SK-N-SH (cell line): ENCODE data around the gene VAMP8.

ENCODE experiments used
- EP300 ChIP-seq, 2 experiments: IDR thresholded peaks; 2 replicates each; pipeline versions ENCODE4 v1.4.0 to v1.6.1; 2012; ENCODE audit warnings: borderline replicate concordance in 1 of 2, low read depth in 1 of 2, low read length in 1 of 2
- FOXM1 ChIP-seq: IDR thresholded peaks from 2 replicates; pipeline ENCODE4 v1.4.0; 2012; ENCODE audit warnings: low read depth, mild to moderate bottlenecking
- RCOR1 ChIP-seq: fragments of 150-350 bp; IDR thresholded peaks from 2 replicates; pipeline ENCODE4 v1.6.1; 2017; ENCODE audit warnings: antibody characterized with exemption, low read length
- TF ChIP-seq, protein P1 (sequence below): fragments of 200-600 bp; sonication (generic); IDR thresholded peaks from 2 replicates; pipeline ENCODE4 v1.6.1; 2017; ENCODE audit warnings: antibody characterized with exemption, mild to moderate bottlenecking, moderate library complexity
- TF ChIP-seq, protein P2 (sequence below): IDR thresholded peaks from 2 replicates; pipeline ENCODE4 v1.4.0; 2012; ENCODE audit warnings: low read depth, borderline replicate concordance

DNA sequence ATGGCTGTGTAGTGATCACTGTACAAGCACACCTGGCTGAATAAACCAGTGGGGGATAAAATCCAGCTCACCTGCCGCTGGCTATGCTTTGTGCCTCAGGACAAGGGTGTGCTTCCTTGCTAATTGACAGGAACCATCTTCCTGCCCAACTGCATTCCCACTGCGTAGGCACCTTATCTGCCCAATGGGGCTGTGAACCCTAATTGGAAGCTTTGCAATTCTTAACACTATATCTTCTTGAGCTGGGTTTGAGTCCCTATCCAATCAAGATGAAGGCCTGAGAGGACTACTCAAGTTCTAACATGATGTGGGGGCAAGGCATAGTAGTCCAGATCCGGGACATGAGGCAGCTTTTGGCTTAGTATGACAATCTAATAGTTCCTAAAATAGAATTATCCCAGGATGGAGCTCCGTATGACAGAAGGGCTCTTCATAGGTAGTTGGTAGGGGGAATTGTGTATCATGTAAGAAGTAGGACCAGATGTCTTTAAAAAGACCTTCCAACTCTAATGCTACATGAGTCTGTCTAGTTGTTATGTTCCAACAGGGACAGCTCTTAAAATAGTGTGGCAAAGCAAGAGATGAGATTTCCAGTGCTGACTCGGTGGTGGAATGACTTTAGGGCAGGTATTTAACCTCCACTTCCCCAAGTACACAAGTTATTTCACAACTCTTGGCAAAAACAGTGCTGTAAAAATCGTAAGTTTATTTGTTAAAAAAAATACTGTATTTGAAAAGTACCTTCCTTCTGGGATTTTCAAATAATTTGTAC is 27.4 kb downstream of the VAMP8 start:
- TF ChIP-seq, protein P1, sequence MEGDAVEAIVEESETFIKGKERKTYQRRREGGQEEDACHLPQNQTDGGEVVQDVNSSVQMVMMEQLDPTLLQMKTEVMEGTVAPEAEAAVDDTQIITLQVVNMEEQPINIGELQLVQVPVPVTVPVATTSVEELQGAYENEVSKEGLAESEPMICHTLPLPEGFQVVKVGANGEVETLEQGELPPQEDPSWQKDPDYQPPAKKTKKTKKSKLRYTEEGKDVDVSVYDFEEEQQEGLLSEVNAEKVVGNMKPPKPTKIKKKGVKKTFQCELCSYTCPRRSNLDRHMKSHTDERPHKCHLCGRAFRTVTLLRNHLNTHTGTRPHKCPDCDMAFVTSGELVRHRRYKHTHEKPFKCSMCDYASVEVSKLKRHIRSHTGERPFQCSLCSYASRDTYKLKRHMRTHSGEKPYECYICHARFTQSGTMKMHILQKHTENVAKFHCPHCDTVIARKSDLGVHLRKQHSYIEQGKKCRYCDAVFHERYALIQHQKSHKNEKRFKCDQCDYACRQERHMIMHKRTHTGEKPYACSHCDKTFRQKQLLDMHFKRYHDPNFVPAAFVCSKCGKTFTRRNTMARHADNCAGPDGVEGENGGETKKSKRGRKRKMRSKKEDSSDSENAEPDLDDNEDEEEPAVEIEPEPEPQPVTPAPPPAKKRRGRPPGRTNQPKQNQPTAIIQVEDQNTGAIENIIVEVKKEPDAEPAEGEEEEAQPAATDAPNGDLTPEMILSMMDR: no peak
- no peak for TF ChIP-seq FOXM1
- no peak for TF ChIP-seq EP300 (IDR thresholded peaks at IDR 0.05; ENCODE audit: borderline replicate concordance in 1 of 2, low read depth in 1 of 2, low read length in 1 of 2)
- no peak for TF ChIP-seq RCOR1
- TF ChIP-seq, protein P2, sequence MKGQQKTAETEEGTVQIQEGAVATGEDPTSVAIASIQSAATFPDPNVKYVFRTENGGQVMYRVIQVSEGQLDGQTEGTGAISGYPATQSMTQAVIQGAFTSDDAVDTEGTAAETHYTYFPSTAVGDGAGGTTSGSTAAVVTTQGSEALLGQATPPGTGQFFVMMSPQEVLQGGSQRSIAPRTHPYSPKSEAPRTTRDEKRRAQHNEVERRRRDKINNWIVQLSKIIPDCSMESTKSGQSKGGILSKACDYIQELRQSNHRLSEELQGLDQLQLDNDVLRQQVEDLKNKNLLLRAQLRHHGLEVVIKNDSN: no peak
